Lung (tissue), 12 donors: ENCODE data around the gene LIG1. TPM values are rescaled to one million over a fixed set of nuclear protein-coding genes. Genes with fewer than 3 reads are reported as not detected.

ENCODE experiments used
- ATAC-seq: fragments of 200-7000 bp; cut with Tn5 transposase; one replicate; pipeline ENCODE4 v1.9.1; 2020; ENCODE audit warnings: moderate number of reproducible peaks; ENCODE audit not compliant: insufficient read depth, low FRiP score
- DNase-seq, 3 donors: peaks; one replicate each; pipeline ENCODE4 v3.0.0-alpha.2; 2013 to 2017
- H3K27ac ChIP-seq, 2 donors: one replicate each; pipeline ENCODE4 v1.5.1; 2013; ENCODE audit warnings: mild to moderate bottlenecking in 2 of 2, moderate library complexity in 2 of 2, control low read depth in 1 of 2, inconsistent platforms in 1 of 2, low read depth in 1 of 2, low read length in 1 of 2
- H3K27me3 ChIP-seq, 3 donors: one replicate each; pipeline ENCODE4 v1.5.1; 2013; ENCODE audit warnings: low read length in 2 of 3; ENCODE audit not compliant: control insufficient read depth in 3 of 3, insufficient read depth in 3 of 3
- H3K36me3 ChIP-seq, 4 donors: one replicate each; pipeline ENCODE4 v1.5.1; 2013; ENCODE audit warnings: low read length in 4 of 4, mild to moderate bottlenecking in 1 of 4, moderate library complexity in 1 of 4; ENCODE audit not compliant: control insufficient read depth in 4 of 4, insufficient read depth in 4 of 4
- H3K4me1 ChIP-seq, 5 donors: one replicate each; pipeline ENCODE4 v1.5.1; 2013; ENCODE audit warnings: low read length in 5 of 5, mild to moderate bottlenecking in 2 of 5, moderate library complexity in 1 of 5; ENCODE audit not compliant: control insufficient read depth in 5 of 5, insufficient read depth in 5 of 5
- H3K4me3 ChIP-seq: one replicate; pipeline ENCODE4 v1.5.1; 2013; ENCODE audit warnings: mild to moderate bottlenecking, control low read depth, moderate library complexity
- H3K9ac ChIP-seq, 2 donors: one replicate each; pipeline ENCODE4 v1.5.1; 2013; ENCODE audit warnings: low read length in 2 of 2, control low read depth in 1 of 2; ENCODE audit not compliant: insufficient read depth in 1 of 2
- H3K9me3 ChIP-seq, 4 donors: one replicate each; pipeline ENCODE4 v1.5.1; 2013; ENCODE audit warnings: low read length in 3 of 4, mild to moderate bottlenecking in 1 of 4, moderate library complexity in 1 of 4; ENCODE audit not compliant: control insufficient read depth in 4 of 4, insufficient read depth in 3 of 4
- WGBS, 2 donors: extraction: QIAGEN DNeasy Blood & Tissue Kit; methylation state at CpG; one replicate each; pipeline ENCODE4 v1.1.7; 2013; 5-methylcytosine and 5-hydroxymethylcytosine counted together
- polyA plus RNA-seq, 2 donors: library from polyadenylated mRNA; stranded (reverse); fragments of 200-250 nt; gene quantifications; one replicate each; pipeline ENCODE4 v1.2.1, GENCODE V29; 2013
- total RNA-seq, 2 donors: library from RNA; depleted of rRNA in 1 of 2; stranded (reverse); fragments of >200 nt in 1 of 2; gene quantifications; one replicate each; pipeline ENCODE4 v1.2.1, GENCODE V29; 2014 to 2021
- TF ChIP-seq, protein P1 (sequence below): IDR thresholded peaks from 2 replicates; pipeline ENCODE4 v1.5.1; 2012; ENCODE audit warnings: mild to moderate bottlenecking; ENCODE audit errors: control extremely low read depth, extremely low read depth
- donor health status: control.
- donor health status: control.
- donor health status: Bipolar disorder and iron deficiency.
- donor health status: healthy.
- donor health status: DM: yes; HTN: yes; CAD: no.

Gene LIG1
- total and polyA plus RNA-seq, 4 donors, result 10.6 to 40.5 (median 25.3) TPM

- no peak overlapping the region for H3K9ac ChIP-seq
- no peaks in the 10 kb centered on the region for H3K27me3 ChIP-seq
- no peak overlapping the region for H3K4me3 ChIP-seq
- ATAC-seq (no peak), DNase-seq (no peak)
- no peaks in the 10 kb centered on the region for H3K9me3 ChIP-seq
- H3K4me1 ChIP-seq, result no peaks in the 10 kb centered on the region
- TF ChIP-seq, protein P1, sequence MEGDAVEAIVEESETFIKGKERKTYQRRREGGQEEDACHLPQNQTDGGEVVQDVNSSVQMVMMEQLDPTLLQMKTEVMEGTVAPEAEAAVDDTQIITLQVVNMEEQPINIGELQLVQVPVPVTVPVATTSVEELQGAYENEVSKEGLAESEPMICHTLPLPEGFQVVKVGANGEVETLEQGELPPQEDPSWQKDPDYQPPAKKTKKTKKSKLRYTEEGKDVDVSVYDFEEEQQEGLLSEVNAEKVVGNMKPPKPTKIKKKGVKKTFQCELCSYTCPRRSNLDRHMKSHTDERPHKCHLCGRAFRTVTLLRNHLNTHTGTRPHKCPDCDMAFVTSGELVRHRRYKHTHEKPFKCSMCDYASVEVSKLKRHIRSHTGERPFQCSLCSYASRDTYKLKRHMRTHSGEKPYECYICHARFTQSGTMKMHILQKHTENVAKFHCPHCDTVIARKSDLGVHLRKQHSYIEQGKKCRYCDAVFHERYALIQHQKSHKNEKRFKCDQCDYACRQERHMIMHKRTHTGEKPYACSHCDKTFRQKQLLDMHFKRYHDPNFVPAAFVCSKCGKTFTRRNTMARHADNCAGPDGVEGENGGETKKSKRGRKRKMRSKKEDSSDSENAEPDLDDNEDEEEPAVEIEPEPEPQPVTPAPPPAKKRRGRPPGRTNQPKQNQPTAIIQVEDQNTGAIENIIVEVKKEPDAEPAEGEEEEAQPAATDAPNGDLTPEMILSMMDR, result no peak
- no peak overlapping the region for H3K27ac ChIP-seq
- WGBS, 2 donors, result 97 to 98% methylated on average over 9 of the region's 9 CpGs
- peaks cover 0 to 20% (median 14%) of the 10 kb centered on the region in 4 donors for H3K36me3 ChIP-seq
These were observed 21.6 kb downstream of the LIG1 start for GRCh38 chr19:48148576-48148975.

- ATAC-seq (no peak), DNase-seq (no peak)
- TF ChIP-seq, protein P1, result no peak
- Histone ChIP-seq H3K9ac (no peak overlapping the region), H3K9me3 (no peaks in the 10 kb centered on the region), H3K36me3 (peaks cover 0 to 22% (median 19%) of the 10 kb centered on the region in 4 donors), H3K4me1 (no peaks in the 10 kb centered on the region), H3K4me3 (no peak overlapping the region), H3K27ac (no peak overlapping the region), H3K27me3 (no peaks in the 10 kb centered on the region)
- WGBS, 2 donors, result 92 to 98% methylated on average over 4 of the region's 4 CpGs
These were observed 22.5 kb downstream of the LIG1 start for GRCh38 chr19:48147597-48148175.

- Histone ChIP-seq H3K4me3 (no peak overlapping the region), H3K27ac (no peak overlapping the region), H3K4me1 (no peaks in the 10 kb centered on the region), H3K27me3 (no peaks in the 10 kb centered on the region), H3K9me3 (no peaks in the 10 kb centered on the region), H3K36me3 (peaks cover 0 to 13% (median 7%) of the 10 kb centered on the region in 4 donors), H3K9ac (no peak overlapping the region)
- DNase-seq (no peak), ATAC-seq (no peak)
- TF ChIP-seq, protein P1, result no peak
- 81 to 87% methylated on average over 6 of the region's 6 CpGs for WGBS, 2 donors
These were observed 31.1 kb downstream of the LIG1 start for GRCh38 chr19:48139053-48139452.

DNA sequence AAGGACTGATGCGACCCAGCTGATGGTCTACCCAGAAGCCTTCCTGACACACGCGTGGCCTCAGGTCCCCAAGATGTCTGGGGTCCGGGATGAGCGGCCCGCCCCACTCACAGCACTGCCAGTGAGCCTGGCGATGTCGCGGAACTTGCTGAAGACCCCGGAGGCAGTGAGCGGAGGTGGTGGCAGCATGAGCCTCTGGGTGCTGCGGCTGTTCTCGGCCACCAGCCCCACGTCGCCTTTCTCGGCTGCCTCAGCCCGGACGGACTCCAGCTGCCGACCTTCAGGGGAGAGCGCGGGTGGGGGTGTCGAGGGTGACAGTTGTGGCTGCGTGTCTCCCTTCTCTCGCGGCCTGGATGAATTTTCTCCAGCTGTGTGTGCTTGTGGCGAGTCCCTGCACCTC is 32.7 kb downstream of the LIG1 start:
- Histone ChIP-seq H3K9ac (no peak overlapping the region), H3K36me3 (peaks cover 0 to 9% (median 2%) of the 10 kb centered on the region in 4 donors), H3K27ac (no peak overlapping the region), H3K4me1 (no peaks in the 10 kb centered on the region), H3K9me3 (no peaks in the 10 kb centered on the region), H3K4me3 (no peak overlapping the region), H3K27me3 (no peaks in the 10 kb centered on the region)
- TF ChIP-seq, protein P1, result no peak
- DNase-seq, result no peak
- ATAC-seq, result no peak
- WGBS, 2 donors, result 95 to 96% methylated on average over 26 of the region's 26 CpGs
